Non-pigmented ciliary epithelial cell (primary cell): ENCODE results near the gene OPN1MW2.
"Not testable (repeated sequence)": the region's sequence is repeated elsewhere in the genome, so short reads cannot be mapped to it uniquely, and the experiment has no call there.

Source experiments
- DNase-seq: peaks from one replicate; pipeline ENCODE4 v3.0.0-alpha.2; 2010; ENCODE audit warnings: low read depth

OPN1MW2 gene

DNA sequence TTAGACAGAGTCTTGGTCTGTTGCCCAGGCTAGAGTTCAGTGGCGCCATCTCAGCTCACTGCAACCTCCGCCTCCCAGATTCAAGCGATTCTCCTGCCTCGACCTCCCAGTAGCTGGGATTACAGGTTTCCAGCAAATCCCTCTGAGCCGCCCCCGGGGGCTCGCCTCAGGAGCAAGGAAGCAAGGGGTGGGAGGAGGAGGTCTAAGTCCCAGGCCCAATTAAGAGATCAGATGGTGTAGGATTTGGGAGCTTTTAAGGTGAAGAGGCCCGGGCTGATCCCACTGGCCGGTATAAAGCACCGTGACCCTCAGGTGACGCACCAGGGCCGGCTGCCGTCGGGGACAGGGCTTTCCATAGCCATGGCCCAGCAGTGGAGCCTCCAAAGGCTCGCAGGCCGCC lies at the start of gene OPN1MW2:
Gene OPN1MW2 (plus strand): TSS at position 301 of the 400 bp plus-strand sequence. CDS start 60 bp downstream, at position 361.
- DNase-seq = not testable (repeated sequence)

DNA sequence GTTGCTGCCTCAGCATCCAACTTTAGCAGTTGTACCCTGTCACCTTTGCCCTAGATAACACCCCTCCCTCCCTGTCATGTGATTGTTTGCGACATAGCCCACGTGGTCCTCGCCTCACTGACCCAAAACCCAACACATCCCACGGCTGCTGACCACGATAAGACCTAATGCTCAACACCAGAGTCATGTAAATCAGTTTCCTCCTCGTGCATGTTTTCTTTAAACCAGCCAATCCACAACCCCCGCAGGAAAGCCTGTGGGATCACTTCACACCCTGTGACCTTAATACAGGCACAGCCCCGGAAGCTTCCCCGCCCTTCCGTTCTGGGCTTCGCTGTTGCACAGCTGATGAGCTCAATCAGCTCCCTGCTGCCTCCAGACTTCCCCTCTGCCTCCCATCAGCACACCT lies 47.0 kb upstream of the OPN1MW2 start:
- DNase-seq = not testable (repeated sequence)

DNA sequence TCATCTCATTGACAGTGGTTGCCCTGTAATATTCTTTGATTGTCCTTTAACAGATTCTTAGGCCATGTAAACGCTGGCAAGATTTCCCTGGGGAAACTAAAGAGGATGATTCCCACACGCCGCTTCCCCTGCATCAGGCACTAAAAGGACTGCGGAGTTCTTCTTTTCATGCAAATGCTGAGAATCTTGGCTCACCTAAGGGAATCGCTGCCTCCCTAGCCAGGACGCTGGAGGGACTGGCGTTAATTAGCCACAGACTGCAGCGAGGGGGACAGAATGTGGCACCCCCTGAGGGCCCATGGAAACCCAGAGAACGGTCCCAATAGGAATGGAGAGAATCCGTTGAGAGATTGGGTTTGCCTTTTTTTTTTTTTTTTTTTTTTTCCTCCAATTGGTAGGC lies 45.2 kb upstream of the OPN1MW2 start:
- DNase-seq = not testable (repeated sequence)

DNA sequence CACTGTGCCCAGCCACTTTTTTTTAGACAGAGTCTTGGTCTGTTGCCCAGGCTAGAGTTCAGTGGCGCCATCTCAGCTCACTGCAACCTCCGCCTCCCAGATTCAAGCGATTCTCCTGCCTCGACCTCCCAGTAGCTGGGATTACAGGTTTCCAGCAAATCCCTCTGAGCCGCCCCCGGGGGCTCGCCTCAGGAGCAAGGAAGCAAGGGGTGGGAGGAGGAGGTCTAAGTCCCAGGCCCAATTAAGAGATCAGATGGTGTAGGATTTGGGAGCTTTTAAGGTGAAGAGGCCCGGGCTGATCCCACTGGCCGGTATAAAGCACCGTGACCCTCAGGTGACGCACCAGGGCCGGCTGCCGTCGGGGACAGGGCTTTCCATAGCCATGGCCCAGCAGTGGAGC lies 37.3 kb upstream of the OPN1MW2 start, which contains the start of gene OPN1MW:
Gene OPN1MW (plus strand): TSS at position 301 of the 400 bp plus-strand sequence. CDS start 82 bp downstream, at position 383.
- DNase-seq = not testable (repeated sequence)

DNA sequence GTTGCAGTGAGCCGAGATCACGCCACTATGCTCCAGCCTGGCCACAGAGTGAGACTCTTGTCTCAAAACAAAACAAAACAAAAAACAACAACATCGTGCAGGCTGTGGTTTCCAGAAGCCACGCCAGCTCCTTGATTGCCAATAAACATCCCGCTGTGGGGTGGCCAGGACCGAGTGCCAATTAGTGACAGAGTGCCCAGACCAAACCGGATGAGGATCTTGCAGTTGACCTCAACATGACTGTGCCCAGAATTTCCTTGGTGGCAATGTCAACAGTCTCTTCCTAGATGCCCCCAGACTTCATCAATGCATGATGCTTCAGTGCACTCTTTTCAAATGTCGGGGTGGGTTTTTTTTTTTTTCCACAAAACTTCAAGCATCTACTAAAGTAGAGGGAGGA lies 35.8 kb upstream of the OPN1MW2 start:
- DNase-seq = not testable (repeated sequence)

DNA sequence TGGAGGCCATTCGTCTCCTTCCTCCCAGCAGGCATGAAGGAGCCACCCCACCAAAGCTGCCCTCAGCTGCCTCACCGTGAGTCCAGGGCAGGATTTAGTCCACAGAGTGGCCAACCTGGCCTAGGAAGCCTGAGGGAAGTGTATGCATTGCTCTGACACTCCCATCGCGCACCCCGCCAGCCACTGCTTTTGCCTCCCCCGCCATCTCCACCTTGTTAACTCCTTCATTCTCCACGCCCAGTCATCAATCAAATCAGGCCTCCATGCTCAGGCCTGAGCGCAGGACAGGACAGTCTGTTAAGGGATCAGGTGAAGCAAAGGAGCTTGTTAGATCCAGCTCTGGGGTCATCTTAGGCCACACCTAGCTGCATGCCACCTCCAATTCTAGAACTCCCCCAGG lies 26.7 kb upstream of the OPN1MW2 start:
- not testable (repeated sequence) for DNase-seq

DNA sequence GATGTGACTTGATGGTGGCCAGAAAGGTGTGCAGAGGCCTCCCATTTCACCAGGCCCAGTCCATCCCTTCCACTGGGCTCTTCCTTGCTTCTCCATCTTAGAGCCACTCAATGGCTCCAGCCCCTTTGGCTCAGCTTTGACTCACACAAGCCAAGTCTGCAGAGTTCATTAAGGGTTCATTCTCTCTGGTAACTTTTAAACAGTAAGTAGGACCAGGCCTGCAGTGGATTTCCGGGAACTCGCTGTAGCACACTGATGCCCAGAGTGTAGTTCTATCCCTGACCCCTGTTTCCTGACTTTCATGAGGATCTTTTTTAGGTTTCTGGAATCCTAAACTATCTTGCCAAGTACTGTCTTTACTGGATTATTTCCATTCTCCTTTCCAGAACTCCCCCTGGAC lies 25.2 kb upstream of the OPN1MW2 start:
- DNase-seq = not testable (repeated sequence)

DNA sequence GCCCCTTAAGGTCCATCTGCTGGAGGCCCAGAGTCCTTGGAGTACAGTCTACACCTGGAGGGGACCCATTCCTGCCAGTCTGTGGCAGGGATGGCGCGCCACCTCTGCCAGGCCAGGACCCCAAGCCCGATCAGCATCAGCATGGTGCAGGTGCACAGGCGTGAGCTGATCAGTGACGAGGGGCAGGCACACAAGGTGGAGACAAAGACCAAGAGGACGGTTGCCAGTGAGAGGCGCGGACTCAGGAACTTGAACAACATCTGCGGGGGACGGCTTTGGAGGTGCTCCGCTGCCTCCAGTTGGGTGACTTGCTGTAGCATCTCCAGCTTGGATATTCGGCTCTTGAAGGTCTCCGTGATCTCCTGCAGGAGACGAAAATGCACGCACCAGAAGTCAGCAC lies 23.1 kb upstream of the OPN1MW2 start:
- not testable (repeated sequence) for DNase-seq

DNA sequence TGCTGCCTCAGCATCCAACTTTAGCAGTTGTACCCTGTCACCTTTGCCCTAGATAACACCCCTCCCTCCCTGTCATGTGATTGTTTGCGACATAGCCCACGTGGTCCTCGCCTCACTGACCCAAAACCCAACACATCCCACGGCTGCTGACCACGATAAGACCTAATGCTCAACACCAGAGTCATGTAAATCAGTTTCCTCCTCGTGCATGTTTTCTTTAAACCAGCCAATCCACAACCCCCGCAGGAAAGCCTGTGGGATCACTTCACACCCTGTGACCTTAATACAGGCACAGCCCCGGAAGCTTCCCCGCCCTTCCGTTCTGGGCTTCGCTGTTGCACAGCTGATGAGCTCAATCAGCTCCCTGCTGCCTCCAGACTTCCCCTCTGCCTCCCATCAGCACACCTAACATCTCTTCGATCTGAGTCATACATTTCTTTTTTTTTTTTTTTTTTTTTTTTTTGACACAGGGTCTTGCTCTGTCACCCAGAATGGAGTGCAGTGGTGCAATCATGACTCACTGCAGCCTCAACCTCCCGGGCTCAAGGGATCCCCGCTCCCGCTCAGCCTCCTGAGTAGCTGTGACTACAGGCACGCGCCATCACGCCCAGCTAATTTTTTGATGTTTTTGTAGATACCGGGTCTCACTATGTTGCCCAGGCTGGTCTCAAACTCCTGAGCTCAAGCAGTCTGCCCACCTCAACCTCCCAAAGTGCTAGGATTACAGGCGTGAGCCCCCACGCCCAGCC lies 9.7 kb upstream of the OPN1MW2 start:
- not testable (repeated sequence) for DNase-seq

DNA sequence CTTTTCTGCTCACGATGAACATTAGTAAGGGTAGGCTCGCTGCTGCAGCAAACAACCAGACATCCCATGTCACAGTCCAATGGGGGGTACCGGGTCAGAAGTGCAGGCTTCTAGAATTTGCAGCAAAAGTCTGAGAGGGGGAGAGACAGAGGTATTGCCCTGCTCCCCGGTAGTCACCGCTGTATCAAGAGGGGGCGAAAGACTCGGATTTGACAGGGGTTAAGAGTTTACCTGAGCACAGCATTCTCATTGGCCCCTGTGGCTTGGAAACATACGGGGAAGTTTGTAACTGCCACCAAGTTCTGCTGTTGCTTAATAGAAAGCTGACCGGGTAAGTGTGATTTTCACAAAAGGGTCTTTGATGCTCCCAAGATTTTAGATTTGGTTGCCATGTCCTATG lies 8.5 kb upstream of the OPN1MW2 start:
- not testable (repeated sequence) for DNase-seq

DNA sequence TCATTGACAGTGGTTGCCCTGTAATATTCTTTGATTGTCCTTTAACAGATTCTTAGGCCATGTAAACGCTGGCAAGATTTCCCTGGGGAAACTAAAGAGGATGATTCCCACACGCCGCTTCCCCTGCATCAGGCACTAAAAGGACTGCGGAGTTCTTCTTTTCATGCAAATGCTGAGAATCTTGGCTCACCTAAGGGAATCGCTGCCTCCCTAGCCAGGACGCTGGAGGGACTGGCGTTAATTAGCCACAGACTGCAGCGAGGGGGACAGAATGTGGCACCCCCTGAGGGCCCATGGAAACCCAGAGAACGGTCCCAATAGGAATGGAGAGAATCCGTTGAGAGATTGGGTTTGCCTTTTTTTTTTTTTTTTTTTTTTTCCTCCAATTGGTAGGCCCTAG lies 8.1 kb upstream of the OPN1MW2 start:
- DNase-seq = not testable (repeated sequence)

DNA sequence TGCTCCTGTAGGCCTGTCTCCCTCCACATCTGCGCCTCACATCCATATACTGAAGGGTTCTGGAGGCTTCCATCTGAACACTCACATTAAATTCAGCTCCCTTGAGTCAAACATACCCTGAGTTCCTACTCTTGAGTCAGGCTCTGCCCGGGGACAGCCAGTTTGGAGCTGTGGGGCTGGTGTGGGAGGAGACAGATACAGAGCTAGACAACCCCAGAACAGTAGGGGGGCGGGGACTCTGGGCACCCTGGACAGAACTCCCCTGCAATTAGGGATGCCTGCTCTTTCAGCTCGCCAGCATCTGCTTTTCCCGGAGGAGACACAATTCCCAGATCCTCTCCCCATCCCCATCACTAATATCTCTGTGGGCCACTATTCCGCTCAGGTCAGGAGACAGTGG lies 5.7 kb downstream of the OPN1MW2 start:
- DNase-seq = not testable (repeated sequence)

DNA sequence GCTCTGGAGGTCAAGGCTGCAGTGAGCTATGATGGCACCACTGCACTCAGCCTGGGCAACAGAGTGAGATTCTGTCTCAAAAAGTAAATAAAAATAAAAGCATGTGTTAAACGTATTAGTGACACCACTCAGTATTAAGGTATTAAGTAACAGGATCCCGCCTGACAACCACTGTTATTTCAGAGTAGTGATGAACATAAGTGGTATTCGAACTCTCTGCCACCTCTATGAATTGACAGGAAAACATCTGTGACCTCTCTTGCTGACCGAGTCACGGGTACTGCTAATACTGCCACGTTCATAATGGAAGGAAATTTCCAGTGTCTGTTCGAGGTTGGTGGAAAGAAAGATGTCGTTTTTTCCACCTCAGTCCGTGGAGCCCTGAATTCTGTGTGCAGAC lies 7.2 kb downstream of the OPN1MW2 start:
- DNase-seq = not testable (repeated sequence)

DNA sequence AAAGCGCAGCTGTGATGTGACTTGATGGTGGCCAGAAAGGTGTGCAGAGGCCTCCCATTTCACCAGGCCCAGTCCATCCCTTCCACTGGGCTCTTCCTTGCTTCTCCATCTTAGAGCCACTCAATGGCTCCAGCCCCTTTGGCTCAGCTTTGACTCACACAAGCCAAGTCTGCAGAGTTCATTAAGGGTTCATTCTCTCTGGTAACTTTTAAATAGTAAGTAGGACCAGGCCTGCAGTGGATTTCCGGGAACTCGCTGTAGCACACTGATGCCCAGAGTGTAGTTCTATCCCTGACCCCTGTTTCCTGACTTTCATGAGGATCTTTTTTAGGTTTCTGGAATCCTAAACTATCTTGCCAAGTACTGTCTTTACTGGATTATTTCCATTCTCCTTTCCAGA lies 11.9 kb downstream of the OPN1MW2 start:
- DNase-seq = not testable (repeated sequence)

DNA sequence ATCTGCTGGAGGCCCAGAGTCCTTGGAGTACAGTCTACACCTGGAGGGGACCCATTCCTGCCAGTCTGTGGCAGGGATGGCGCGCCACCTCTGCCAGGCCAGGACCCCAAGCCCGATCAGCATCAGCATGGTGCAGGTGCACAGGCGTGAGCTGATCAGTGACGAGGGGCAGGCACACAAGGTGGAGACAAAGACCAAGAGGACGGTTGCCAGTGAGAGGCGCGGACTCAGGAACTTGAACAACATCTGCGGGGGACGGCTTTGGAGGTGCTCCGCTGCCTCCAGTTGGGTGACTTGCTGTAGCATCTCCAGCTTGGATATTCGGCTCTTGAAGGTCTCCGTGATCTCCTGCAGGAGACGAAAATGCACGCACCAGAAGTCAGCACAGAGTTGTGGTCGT lies 14.1 kb downstream of the OPN1MW2 start:
- DNase-seq = not testable (repeated sequence)

DNA sequence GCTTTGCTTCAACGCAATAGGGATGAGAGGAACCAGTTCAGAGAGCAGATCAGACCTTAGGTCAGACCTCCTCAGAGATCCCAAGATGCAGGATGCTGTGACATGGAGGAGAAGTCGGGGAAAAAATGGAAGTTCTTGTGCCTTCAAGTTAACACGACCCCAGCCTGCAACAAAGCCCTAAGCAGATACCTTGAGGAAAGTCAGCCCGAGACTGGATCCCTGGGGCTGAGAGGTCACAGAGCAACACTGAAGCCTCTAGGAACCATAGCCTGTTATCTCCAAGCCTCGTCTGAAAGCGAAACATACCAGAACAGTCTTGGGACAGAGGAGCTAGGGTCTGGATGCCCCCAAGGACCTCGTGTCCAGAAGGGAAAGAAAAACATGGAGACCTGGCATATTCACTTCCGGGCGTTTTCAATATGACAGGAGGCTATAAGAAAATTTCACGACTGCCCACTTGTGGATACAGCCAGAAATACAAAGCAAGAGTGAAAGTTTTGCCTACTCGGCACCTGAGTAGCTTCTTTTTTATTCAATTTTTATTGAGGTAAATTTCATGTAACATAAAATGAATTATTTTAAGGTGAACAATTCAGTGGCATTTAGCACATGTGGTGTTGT lies 19.5 kb downstream of the OPN1MW2 start:
- not testable (repeated sequence) for DNase-seq

DNA sequence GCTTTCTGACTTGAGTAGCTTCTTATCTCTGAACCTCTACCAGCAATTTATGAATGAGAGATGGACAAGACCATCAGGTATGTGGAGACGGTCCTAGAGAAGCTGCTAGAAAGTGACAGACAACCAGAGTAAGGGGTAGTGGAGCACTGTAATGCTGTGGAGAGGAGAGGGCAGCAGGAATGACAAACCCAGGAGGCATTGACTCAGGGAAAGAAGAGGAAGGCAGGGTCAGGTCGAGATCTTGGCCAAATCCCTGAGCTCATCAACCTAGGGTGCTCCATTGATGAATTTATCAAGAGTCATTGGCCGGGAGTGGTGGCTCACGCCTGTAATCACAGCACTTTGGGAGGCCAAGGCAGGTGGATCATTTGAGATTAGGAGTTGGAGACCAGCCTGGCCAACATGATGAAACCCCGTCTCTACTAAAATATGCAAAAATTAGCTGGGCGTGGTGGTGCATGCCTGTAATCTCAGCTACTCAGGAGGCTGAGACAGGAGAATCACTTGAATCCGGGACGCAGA lies 20.5 kb downstream of the OPN1MW2 start:
- DNase-seq = not testable (repeated sequence)

DNA sequence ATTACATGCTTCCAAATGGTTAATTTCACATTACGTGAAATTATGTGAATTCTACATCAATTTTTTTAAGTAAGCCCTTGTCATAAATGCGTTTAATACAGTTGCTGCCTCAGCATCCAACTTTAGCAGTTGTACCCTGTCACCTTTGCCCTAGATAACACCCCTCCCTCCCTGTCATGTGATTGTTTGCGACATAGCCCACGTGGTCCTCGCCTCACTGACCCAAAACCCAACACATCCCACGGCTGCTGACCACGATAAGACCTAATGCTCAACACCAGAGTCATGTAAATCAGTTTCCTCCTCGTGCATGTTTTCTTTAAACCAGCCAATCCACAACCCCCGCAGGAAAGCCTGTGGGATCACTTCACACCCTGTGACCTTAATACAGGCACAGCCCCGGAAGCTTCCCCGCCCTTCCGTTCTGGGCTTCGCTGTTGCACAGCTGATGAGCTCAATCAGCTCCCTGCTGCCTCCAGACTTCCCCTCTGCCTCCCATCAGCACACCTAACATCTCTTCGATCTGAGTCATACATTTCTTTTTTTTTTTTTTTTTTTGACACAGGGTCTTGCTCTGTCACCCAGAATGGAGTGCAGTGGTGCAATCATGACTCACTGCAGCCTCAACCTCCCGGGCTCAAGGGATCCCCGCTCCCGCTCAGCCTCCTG lies 28.0 kb downstream of the OPN1MW2 start:
- DNase-seq = not testable (repeated sequence)

DNA sequence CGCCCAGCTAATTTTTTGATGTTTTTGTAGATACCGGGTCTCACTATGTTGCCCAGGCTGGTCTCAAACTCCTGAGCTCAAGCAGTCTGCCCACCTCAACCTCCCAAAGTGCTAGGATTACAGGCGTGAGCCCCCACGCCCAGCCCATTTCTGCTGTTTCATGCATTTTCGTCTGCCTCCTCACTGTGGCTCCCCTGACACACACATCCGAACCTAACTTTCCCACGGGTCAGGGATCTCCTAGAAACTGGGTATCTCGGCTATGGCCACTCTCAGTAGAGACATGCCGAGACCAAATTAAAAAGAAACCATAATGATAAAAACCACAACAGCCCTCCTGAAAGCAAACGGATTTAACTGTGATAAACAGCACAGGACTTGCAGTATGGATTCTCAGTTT lies 28.5 kb downstream of the OPN1MW2 start:
- not testable (repeated sequence) for DNase-seq

DNA sequence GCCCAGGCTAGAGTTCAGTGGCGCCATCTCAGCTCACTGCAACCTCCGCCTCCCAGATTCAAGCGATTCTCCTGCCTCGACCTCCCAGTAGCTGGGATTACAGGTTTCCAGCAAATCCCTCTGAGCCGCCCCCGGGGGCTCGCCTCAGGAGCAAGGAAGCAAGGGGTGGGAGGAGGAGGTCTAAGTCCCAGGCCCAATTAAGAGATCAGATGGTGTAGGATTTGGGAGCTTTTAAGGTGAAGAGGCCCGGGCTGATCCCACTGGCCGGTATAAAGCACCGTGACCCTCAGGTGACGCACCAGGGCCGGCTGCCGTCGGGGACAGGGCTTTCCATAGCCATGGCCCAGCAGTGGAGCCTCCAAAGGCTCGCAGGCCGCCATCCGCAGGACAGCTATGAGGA lies 37.7 kb downstream of the OPN1MW2 start, which contains the start of gene OPN1MW3:
Gene OPN1MW3 (plus strand): TSS at position 301 of the 400 bp plus-strand sequence. CDS start 38 bp downstream, at position 339.
- DNase-seq = not testable (repeated sequence)

DNA sequence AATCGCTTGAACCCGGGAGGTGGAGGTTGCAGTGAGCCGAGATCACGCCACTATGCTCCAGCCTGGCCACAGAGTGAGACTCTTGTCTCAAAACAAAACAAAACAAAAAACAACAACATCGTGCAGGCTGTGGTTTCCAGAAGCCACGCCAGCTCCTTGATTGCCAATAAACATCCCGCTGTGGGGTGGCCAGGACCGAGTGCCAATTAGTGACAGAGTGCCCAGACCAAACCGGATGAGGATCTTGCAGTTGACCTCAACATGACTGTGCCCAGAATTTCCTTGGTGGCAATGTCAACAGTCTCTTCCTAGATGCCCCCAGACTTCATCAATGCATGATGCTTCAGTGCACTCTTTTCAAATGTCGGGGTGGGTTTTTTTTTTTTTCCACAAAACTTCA lies 39.2 kb downstream of the OPN1MW2 start:
- not testable (repeated sequence) for DNase-seq

DNA sequence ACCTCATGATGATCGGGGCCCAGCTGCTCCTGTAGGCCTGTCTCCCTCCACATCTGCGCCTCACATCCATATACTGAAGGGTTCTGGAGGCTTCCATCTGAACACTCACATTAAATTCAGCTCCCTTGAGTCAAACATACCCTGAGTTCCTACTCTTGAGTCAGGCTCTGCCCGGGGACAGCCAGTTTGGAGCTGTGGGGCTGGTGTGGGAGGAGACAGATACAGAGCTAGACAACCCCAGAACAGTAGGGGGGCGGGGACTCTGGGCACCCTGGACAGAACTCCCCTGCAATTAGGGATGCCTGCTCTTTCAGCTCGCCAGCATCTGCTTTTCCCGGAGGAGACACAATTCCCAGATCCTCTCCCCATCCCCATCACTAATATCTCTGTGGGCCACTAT lies 43.5 kb downstream of the OPN1MW2 start:
- DNase-seq = not testable (repeated sequence)
